H1 (cell line): Measurements from ENCODE around the gene TMPRSS2.

ENCODE experiments used
- CREB1 ChIP-seq: IDR thresholded peaks from 2 replicates; pipeline ENCODE4 v1.6.1; 2012; ENCODE audit warnings: inconsistent platforms
- HDAC6 ChIP-seq: IDR thresholded peaks from one replicate; pipeline ENCODE4 v1.7.1; 2012; ENCODE audit warnings: low read depth, mild to moderate bottlenecking, inconsistent platforms, low read length, moderate library complexity
- SIX5 ChIP-seq: IDR thresholded peaks from 2 replicates; pipeline ENCODE4 v1.6.1; 2011; ENCODE audit warnings: mild to moderate bottlenecking, low read depth, low read length
- TF ChIP-seq, protein P1 (sequence below): IDR thresholded peaks from 2 replicates; pipeline ENCODE4 v1.6.1; 2012; ENCODE audit warnings: inconsistent platforms

DNA sequence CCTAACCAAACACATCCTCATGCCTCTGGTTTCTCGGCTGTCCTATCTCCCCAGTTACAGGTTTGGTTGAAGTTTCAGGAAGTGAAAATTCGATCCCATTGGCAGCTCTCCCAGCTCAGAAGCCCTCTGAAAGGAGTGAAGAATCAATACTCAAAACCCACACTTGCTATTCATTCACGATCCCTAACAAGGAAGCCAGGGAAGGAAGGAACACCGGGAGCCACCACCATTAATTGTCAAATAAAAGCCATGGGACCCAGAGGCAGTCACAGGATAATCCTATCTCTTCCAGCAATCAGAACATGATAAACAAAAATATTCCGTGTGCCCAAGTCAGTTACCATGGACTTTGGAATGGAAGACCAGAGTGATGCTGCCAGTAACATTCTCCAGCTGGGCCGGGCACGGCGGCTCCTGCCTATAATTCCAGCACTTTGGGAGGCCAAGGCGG, 7.0 kb downstream of the TMPRSS2 start:
- no peak for TF ChIP-seq HDAC6
- no peak for TF ChIP-seq CREB1
- no peak for TF ChIP-seq SIX5
- TF ChIP-seq, protein P1, sequence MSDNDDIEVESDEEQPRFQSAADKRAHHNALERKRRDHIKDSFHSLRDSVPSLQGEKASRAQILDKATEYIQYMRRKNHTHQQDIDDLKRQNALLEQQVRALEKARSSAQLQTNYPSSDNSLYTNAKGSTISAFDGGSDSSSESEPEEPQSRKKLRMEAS = no peak
